Coronary artery (tissue), 2 donors: ENCODE data around the gene CC2D1B.
"Not testable (repeated sequence)": the region's sequence is repeated elsewhere in the genome, so short reads cannot be mapped to it uniquely, and the experiment has no call there.

Source experiments
- DNase-seq: peaks from one replicate; pipeline ENCODE4 v3.0.0-alpha.2; 2017; ENCODE audit warnings: low spot score
- H3K27ac ChIP-seq, 2 donors: fragments of 200-600 bp; sonication (generic); one replicate each; pipeline ENCODE4 v1.5.1; 2016 to 2019
- H3K4me3 ChIP-seq: fragments of 200-600 bp; sonication (generic); 2 replicates; pipeline ENCODE4 v1.5.1; 2016; ENCODE audit warnings: mild to moderate bottlenecking, moderate library complexity
- TF ChIP-seq, protein P1 (sequence below): fragments of 200-600 bp; sonication (generic); IDR thresholded peaks from one replicate; pipeline ENCODE4 v1.5.1; 2019; ENCODE audit warnings: antibody characterized with exemption

CC2D1B gene

GRCh38 chr1:52403566-52404115 lies 37.6 kb upstream of the CC2D1B start:
- DNase-seq = no peak
- H3K27ac ChIP-seq = peak overlapping the region in 1 of 2 donors; percentile 84
- H3K4me3 ChIP-seq = peak overlapping the region; percentile 77
- TF ChIP-seq, protein P1, sequence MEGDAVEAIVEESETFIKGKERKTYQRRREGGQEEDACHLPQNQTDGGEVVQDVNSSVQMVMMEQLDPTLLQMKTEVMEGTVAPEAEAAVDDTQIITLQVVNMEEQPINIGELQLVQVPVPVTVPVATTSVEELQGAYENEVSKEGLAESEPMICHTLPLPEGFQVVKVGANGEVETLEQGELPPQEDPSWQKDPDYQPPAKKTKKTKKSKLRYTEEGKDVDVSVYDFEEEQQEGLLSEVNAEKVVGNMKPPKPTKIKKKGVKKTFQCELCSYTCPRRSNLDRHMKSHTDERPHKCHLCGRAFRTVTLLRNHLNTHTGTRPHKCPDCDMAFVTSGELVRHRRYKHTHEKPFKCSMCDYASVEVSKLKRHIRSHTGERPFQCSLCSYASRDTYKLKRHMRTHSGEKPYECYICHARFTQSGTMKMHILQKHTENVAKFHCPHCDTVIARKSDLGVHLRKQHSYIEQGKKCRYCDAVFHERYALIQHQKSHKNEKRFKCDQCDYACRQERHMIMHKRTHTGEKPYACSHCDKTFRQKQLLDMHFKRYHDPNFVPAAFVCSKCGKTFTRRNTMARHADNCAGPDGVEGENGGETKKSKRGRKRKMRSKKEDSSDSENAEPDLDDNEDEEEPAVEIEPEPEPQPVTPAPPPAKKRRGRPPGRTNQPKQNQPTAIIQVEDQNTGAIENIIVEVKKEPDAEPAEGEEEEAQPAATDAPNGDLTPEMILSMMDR = no peak

DNA sequence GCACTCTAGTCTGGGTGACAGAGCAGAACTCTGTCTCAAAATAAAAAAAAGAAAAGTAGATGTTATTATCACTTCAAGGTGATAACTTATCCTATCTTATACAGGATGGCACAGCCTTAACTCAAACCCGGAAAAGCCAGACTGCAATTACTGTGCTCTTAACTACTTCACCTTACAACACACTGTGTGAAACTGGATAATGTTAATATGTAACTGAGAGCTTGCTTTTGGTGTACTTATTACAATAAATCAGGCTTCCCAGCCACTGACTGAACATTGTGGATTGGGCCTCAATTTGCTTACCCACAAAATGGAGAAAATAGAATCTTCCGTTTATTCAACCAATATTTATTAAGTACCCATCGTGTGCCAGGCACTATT lies 36.8 kb upstream of the CC2D1B start:
- DNase-seq = no peak
- TF ChIP-seq, protein P1 = no peak
- no peak overlapping the region for H3K4me3 ChIP-seq
- H3K27ac ChIP-seq = no peak overlapping the region

DNA sequence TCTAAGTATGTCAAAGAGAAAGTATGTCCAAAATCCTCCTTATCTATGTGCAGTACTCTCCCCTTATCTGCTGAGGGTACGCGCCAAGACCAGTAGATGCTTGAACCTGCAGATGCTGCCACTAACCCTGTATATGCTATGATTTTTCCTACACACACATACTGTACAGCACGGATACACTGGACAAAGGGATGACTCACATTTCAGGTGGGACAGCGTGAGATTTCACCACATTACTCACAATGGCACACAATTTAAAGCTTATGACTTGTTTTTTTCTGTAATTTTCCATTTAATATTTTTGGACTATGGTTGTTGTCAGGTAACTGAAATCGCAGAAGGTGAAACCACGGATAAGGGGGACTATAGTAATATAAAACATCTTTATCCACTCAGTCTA lies 34.1 kb upstream of the CC2D1B start:
- Histone ChIP-seq H3K27ac (no peak overlapping the region), H3K4me3 (no peak overlapping the region)
- TF ChIP-seq, protein P1 = no peak
- DNase-seq = no peak

DNA sequence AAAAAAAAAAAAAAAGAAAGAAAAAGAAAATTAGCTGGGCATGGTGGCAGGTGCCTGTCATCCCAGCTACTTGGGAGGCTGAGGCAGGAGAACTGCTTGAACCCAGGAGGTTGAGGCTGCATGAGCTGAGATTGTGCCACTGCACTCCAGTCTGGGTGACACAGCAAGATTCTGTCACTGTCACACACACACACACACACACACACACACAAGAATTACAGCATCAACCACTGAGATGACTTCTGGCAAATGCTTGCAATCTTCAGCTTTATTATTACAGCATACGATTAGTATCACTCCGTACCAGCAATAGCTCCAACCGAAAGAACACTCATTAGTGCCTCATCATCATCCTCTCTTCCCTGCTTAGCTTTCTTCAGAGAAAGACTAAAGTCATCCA lies 33.6 kb upstream of the CC2D1B start:
- TF ChIP-seq, protein P1 = no peak
- H3K27ac ChIP-seq = no peak overlapping the region
- no peak overlapping the region for H3K4me3 ChIP-seq
- DNase-seq = no peak

DNA sequence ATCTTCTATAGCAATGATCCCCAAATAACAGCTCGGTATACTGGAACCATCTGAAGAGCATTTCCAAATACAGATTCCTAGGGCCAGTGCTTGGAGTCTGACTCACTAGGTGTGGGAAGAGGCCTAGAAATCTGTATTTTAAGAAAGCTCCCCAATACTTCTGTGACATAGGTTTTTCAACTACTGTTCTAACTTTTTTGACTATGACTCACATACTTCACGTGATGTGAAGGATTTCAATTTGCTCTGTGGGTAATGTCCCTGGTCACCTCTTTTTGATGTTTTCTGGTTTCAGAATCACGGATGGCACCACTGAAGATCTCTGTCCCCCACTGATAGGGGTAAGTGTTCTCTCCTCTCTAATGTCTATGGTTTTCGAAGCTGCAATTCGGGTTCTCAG lies 27.2 kb upstream of the CC2D1B start:
- no peak overlapping the region for H3K27ac ChIP-seq
- TF ChIP-seq, protein P1 = no peak
- DNase-seq = no peak
- H3K4me3 ChIP-seq = no peak overlapping the region

DNA sequence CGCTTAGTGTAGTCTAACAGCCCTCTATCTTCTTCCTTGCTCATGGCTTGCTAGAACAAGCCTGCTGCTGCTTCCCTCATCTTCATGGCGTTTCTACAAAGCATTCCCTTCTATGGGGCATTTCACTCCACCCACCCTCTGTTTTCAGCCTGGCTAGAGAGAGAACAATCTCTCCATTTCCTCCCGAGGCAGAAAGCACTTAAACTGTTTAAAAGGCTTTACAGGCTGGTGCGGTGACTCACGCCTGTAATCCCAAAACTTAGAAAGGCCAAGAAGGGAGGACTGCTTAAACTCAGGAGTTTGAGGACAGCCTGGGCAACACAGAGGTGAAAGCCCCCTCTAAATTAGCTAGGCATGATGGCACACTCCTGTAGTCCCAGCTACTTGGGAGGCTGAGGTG lies 20.5 kb upstream of the CC2D1B start:
- DNase-seq = no peak
- Histone ChIP-seq H3K4me3 (no peak overlapping the region), H3K27ac (no peak overlapping the region)
- TF ChIP-seq, protein P1 = no peak

- Histone ChIP-seq H3K27ac (no peak overlapping the region), H3K4me3 (no peak overlapping the region)
- no peak for DNase-seq
- TF ChIP-seq, protein P1 = no peak
These were observed 19.4 kb upstream of the CC2D1B start for GRCh38 chr1:52385376-52385775.

DNA sequence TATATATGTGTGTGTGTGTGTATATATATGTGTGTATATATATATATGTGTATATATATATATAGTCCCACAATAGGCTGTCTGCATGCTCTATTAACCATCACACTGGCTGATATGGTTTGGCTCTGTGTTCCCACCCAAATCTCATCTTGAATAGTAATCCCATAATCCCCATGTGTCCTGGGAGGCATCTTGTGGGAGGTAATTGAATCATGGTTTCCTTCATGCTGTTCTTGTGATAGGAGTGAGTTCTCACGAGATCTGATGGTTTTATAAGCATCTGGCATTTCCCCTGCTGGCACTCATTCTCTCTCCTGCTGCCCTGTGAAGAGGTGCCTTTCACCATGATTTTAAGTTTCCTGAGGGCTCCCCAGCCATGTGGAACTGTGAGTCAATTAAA lies 3.8 kb upstream of the CC2D1B start:
- DNase-seq, H3K27ac ChIP-seq, H3K4me3 ChIP-seq: not testable (repeated sequence)
